ENCODE data around the gene CD164. TPM values are rescaled to one million over a fixed set of nuclear protein-coding genes. Genes with fewer than 3 reads are reported as not detected.

The CD164 gene
- total RNA-seq, 1 donor from 2014 or later = 307 TPM

- Histone ChIP-seq H3K36me3 (peaks cover 52% of the 10 kb centered on the region), H3K4me1 (no peaks in the 10 kb centered on the region), H3K9me3 (no peaks in the 10 kb centered on the region), H3K27ac (no peak overlapping the region), H3K27me3 (ENCODE audit: low read depth) (no peaks in the 10 kb centered on the region), H3K4me3 (no peak overlapping the region)
- intact Hi-C loops (cut with DNase I) = no loop called here
- ATAC-seq (no peak), DNase-seq (no peak)
- TF ChIP-seq CTCF (IDR thresholded peaks at IDR 0.05) = no peak
Measured at GRCh38 chr6:109360281-109360680, 22.0 kb downstream of the CD164 start.

- Histone ChIP-seq H3K9me3 (no peaks in the 10 kb centered on the region), H3K4me1 (no peaks in the 10 kb centered on the region), H3K36me3 (peaks cover 44% of the 10 kb centered on the region), H3K4me3 (no peak overlapping the region), H3K27ac (no peak overlapping the region), H3K27me3 (ENCODE audit: low read depth) (no peaks in the 10 kb centered on the region)
- ATAC-seq = no peak
- intact Hi-C loops (cut with DNase I) = no loop called here
- DNase-seq = no peak
- no peak for TF ChIP-seq CTCF (IDR thresholded peaks at IDR 0.05)
Measured at GRCh38 chr6:109359248-109359647, 23.0 kb downstream of the CD164 start.

GRCh38 chr6:109358204-109358603 is 24.1 kb downstream of the CD164 start:
- H3K4me3 ChIP-seq = no peak overlapping the region
- no peaks in the 10 kb centered on the region for H3K9me3 ChIP-seq
- intact Hi-C loops (cut with DNase I) = no loop called here
- H3K4me1 ChIP-seq = no peaks in the 10 kb centered on the region
- no peaks in the 10 kb centered on the region for H3K27me3 ChIP-seq (ENCODE audit: low read depth)
- no peak overlapping the region for H3K27ac ChIP-seq
- peaks cover 45% of the 10 kb centered on the region for H3K36me3 ChIP-seq
- DNase-seq (no peak), ATAC-seq (no peak)
- no peak for TF ChIP-seq CTCF (IDR thresholded peaks at IDR 0.05)

- H3K27ac ChIP-seq = no peak overlapping the region
- no peak overlapping the region for H3K4me3 ChIP-seq
- intact Hi-C loops (cut with DNase I) = no loop called here
- ATAC-seq = no peak
- DNase-seq = no peak
- no peak for TF ChIP-seq CTCF (IDR thresholded peaks at IDR 0.05)
- peaks cover 10% of the 10 kb centered on the region for H3K4me1 ChIP-seq
- no peaks in the 10 kb centered on the region for H3K27me3 ChIP-seq (ENCODE audit: low read depth)
- H3K9me3 ChIP-seq = no peaks in the 10 kb centered on the region
- H3K36me3 ChIP-seq = peaks cover 27% of the 10 kb centered on the region
Measured at GRCh38 chr6:109356237-109356636, 26.0 kb downstream of the CD164 start.

GRCh38 chr6:109351231-109352130 is 30.8 kb downstream of the CD164 start:
- H3K4me1 ChIP-seq = peaks cover 31% of the 10 kb centered on the region
- H3K36me3 ChIP-seq = peaks cover 12% of the 10 kb centered on the region
- no peak for TF ChIP-seq CTCF (IDR thresholded peaks at IDR 0.05)
- H3K27ac ChIP-seq = no peak overlapping the region
- H3K27me3 ChIP-seq (ENCODE audit: low read depth) = no peaks in the 10 kb centered on the region
- DNase-seq = no peak
- no peaks in the 10 kb centered on the region for H3K9me3 ChIP-seq
- intact Hi-C loops (cut with DNase I) = no loop called here
- ATAC-seq = no peak
- no peak overlapping the region for H3K4me3 ChIP-seq
